HG03439 (cell line): ENCODE data around the gene CD320.
"Not testable (repeated sequence)": the region's sequence is repeated elsewhere in the genome, so short reads cannot be mapped to it uniquely, and the experiment has no call there.

ENCODE experiments used
- ATAC-seq: cut with Tn5 transposase; IDR thresholded peaks from one replicate; pipeline ENCODE4 v1.9.1; 2021; ENCODE audit warnings: mild to moderate bottlenecking, moderate library complexity; ENCODE audit not compliant: unreplicated experiment

The CD320 gene

DNA sequence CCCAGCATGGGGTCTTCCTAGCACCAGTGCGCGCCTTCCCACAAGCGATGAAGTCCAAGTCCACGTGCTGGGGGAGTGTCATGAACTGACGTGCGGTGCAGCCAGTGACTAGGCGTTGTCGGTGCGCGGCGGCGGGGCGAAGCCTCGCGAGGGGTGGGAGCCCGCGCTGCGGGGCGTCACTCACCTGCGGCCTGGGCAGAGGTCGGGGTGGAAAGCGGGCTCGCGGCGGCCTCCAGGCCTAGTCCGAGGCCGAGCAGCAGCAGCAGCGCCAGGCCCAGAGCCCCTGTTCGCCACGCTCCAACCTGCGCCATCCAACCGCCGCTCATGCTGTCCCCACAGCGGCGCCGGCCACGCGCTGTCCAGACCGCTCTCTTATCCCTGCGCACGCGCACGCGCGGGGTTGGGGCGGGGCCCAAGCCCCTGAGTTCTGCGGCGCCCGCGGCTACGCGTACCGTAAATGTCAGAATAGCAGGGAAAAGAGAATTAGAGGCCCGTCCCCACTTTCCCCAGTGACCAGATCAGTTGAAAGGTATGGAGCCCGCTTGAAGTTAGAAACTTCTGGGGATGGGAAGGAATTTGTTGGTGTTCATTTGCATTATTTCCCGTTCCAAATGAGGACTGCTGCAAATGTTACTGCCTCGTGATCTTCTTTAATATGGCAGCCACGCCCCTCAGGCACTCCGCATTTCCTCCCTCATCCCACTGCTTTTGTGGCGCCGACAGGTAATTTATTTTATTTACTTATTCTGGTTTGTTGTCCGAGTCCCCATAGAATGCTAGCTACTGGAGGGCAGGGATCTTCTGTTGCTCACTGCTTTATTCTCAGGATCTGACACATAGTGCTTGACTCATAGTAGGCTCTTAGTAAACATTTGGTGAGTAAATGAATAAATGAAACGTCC lies at the start of gene CD320:
TSS of gene CD320 (minus strand) at position 394 of the 902 bp plus-strand sequence. CDS start at position 326, 68 bp downstream.
- peak; percentile 79 for ATAC-seq

DNA sequence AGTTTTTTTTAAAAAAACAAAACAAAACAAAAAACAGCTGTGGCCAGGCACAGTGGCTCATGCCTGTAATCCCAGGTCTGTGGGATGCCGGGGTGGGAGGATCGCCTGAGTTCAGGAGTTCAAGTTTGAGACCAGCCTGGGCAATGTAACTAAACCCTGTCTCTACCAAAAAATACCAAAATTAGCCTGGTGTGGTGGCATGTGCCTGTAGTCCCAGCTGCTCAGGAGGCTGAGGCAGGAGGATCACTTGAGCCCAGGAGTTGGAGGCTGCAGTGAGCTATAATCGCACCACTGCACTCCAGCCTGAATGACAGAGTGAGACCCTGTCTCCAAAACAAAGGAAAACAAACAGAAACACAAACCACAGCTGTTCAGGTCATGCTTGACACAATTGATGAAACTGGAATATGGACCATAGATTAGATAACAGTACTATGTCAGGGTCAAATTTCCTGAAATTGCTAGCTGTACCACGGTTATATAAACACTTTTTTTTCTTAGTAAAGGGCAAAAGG lies 48.9 kb upstream of the CD320 start:
- ATAC-seq: no peak

DNA sequence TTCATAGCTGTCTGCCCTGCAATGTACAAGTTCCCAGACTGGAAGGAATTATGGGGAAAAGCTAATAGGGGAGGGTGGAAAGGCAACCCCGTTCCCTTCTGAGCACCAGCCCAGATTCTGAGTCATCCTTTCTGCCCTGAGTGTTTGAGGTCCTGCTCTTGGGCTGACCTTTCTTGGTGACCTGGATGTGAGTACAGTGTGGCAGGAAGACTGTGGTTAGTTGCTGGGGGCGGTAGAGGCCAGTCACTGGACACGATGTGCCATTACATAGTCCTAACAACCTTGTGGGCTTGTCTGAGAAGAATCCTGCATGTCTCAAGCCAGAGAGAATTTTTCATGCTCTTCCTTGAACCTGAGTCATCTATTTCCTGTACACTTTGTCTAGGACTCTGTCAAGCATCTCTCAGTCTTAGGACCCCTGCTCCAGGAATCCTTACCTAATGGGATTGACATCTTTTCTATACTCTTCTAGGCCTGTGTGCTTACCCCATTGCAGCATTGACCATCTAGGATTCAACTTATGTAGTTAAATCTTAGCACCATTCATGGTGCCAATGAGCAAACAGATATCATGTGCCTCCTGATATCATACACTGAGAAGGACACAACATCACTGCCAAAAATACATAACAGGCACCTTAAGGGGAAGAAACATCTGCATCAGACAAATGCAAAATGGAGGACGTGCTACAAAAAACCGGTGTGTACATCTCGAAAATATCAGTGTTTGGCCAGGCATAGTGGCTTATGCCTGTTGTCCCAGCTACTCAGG lies 47.7 kb upstream of the CD320 start:
- ATAC-seq: no peak

DNA sequence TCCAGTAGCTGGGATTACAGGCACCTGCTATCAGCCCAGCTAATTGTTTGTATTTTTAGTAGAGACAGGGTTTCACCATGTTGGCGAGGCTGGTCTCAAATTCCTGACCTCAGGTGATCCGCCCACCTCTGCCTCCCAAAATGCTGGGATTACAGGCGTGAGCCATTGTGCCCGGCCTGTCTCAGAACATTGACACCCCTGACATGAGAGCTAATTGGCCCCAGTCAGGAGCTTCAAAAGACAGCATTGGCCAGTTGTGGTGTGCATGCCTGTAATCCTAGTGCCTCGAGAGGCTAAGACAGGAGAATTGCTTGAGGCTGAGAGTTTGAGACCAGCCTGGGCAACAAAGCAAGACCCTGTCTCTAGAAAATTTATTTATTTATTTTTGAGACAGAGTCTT lies 44.7 kb upstream of the CD320 start:
- not testable (repeated sequence) for ATAC-seq

DNA sequence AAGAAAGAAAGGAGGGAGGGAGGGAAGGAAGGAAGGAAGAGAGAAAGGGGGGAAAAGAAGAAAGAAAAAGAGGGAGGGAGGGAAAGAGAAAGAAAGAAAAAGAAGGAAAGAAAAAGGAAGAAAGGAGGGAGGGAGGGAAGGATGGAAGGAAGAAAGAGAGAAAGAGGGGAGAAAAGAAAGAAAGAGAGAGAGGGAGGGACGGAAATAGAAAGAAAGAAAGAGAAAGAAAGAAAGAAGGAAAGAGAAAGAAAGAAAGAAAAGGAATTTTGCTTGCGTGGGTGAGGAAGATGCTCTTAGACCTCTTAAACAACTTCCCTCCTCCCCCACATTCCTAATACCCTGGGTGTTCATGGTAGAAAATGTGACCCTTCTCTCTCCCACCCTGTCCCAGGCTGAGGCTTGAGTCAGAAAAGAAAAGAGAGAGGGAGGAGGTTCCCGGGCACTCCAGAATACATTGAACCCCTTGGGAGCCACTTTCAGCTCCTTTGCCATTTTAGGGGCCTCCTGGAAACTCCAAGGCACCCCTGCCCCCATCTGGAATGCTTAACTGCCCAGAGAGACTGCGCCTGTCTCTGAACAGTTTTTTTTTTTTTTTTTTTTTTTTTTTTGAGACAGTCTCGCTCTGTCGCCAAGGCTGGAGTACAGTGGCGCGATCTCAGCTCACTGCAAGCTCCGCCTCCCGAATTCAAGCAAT lies 44.1 kb upstream of the CD320 start:
- ATAC-seq: no peak

DNA sequence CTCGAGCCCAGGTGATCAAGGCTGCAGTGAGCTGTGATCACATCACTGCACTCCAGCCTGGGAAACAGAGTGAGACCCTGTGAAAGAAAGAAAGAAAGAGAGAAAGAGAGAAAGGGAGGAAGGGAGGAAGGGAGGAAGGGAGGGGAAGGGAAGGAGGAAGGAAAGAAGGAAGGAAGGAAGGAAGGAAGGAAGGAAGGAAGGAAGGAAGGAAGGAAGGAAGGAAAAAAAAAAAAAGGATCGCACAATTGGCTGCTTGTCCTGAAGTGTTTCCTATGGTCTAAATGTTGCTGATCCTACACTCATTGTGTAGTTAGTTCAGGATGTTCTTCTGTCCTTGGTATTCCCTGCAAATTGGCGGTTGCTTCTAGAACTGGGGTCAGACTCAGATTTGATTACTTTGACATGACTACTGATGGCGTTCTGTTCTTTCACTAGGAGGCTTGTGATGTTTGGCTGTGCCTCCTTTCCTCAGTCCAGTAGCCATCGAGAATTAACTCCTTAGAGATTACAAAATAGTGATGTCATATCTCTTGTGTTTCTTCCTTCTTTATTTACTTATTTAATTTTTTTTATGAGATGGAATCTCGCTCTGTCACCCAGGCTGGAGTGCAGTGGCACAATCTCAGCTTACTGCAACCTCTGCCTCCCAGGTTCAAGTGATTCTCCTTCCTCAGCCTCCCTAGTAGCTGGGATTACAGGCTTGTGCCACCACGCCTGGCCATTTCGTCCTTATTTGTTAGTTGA lies 41.6 kb upstream of the CD320 start:
- not testable (repeated sequence) for ATAC-seq

DNA sequence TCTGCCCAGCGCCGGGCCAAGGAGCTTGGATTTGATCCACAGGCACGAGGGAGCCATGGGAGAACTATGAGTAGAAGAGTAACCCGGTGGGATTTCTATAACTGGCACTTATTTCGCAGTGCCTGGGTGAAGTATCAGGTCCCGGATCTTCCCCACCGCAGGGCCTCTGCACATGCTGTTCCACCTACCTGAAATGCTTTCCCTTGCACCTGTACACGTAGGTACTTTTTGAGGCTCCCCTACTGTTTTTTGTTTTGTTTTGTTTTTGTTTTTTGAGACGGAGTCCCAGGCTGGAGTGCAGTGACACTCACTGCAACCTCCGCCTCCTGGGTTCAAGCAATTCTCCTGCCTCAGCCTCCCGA lies 35.3 kb upstream of the CD320 start:
- no peak for ATAC-seq

DNA sequence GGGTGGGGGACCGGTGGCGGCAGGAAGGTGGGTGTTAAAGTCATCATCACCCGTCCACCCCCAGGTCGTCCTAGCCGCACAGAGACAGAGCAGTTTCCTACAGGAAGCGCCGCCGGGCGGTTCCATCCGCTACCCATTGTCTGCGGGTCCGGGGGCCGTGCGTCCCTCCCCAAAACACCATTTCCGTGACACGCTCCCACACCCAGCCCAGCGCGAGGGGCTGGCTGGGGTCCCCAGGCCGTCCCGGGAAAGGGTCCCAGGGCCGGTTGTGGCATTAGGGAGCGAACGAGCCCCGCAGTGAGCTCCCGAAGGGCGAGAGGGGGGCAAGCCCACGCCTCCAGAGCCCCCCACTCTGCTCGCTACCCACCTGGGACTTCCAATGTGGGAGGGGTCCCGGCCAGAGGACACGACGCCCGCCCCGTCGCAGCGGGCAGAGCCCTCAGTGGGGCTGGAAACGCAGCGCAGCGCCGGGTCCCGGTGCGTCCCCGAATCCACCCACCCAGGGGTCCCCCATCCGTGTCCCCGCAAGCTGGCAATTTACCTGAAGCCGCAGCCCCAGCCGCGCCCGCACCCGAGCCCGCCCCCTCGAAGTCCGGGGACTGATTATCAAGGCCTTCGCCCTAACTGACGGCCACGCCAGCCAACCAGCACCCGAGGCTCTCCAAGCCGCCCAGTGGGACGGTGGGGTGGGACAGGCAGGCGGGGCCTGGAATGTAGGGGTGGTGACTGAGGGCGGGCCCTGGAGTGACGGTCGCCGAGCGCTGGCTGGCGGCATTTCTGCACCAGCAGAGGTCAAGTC lies 34.7 kb upstream of the CD320 start, which contains the start of gene KANK3:
TSS of gene KANK3 (minus strand) at position 579 of the 799 bp plus-strand sequence. CDS start 5,434 bp downstream, outside the sequence.
- peak; percentile 90 for ATAC-seq

DNA sequence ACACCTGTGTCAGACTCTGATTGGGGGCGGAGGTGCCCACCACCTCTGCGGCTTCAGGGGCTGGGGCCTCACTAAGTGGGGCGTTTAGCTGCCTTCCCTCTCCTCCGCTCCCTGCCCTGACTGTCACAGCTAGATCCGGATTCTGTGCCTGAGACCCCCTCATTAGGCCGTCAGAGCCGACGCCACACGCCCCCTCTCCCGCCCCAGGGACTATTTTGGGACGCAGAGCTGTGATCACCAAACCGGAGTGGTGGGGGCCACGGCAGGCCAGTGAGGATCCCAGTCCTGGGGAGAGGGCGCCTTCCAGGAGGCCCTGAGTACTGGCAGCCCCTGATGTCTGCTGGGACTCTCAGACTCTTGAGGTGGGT lies 34.1 kb upstream of the CD320 start:
- no peak for ATAC-seq

DNA sequence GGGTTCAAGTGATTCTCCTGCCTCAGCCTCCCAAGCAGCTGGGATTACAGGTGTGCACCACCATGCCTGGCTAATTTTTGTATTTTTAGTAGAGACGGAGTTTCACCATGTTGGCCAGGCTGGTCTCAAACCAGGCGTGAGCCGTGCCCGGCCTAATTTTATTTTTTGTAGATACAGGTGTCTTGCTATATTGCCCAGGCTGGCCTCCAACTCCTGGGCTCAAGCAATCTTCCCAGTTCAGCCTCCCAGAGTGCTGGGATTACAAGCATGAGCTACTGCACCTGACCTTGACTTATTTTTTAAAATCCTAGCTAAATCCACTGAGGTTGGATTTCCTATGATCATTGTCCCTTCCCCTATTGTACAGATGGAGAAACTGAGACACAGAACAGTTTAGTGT lies 33.3 kb upstream of the CD320 start:
- ATAC-seq: not testable (repeated sequence)

DNA sequence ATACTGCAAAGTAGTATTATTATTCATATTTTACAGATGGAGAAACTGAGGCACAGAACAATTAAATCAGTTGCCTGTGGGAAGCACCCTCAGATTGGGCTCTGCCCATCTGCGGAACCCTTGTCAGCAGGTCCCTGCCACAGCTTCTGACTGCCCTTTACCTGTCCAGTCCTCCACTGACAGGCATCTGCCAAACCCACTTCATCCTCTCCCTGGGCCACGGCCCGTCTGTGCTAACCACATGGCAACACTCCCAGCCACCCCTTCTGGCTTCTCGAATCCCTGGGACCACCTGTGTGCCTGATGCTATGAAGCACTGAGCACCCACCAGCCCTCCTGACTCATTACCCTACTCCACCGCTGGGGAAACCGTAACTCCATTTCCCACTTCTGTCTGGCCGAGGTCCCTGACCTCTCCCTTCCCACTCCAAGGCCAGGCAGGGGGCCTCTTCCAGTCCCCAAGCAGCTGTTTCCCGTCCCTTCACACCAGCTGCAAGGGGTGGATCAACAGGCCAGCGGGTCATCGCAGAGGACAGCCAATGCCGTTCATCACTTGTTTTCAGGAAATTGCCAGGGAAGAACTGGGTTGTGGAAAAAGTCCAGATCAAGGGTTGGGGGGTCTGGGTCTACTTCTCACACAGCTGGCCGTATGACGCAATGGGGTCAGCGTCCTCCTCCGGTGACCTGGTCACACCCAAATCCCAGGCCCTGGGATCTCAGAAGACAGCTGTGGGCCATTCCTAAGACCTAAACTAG lies 32.4 kb upstream of the CD320 start:
- no peak for ATAC-seq

DNA sequence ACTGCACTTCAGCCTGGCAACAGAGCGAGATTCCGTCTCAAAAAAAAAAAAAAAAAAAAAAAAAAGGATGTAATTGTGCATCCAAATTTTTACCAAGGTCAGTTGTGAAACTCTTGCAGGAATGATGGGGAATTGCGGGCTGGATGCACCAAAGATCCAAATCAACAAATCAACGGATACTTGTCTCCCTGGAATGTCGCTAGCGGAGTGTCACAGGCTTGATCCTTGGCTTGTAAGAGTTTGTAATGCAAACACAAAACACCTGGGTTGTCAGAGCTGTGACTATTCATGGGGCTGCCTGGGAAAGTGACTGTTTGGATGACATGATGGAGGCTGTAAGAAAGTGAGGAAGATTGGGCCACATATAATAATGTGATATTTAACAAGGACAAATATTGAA lies 30.7 kb upstream of the CD320 start:
- ATAC-seq: no peak

DNA sequence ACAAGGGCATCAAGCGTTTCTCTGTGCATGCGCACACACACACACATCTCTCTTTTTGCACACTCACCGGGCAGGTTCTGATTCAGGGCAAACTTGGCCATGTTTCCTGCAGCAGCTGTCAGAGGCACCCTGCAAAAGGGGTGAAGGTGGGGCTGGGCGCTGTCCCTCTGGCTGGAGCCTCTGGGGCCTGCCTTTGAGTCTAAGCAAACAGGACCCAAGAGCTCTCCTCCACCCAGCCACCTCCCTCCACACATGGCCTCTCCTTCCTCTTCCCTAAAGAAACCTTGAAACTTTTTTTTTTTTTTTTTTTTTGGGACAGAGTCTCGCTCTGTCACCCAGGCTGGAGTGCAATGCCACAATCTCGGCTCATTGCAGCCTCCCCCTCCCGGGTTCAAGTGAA lies 29.6 kb upstream of the CD320 start:
- ATAC-seq: no peak

DNA sequence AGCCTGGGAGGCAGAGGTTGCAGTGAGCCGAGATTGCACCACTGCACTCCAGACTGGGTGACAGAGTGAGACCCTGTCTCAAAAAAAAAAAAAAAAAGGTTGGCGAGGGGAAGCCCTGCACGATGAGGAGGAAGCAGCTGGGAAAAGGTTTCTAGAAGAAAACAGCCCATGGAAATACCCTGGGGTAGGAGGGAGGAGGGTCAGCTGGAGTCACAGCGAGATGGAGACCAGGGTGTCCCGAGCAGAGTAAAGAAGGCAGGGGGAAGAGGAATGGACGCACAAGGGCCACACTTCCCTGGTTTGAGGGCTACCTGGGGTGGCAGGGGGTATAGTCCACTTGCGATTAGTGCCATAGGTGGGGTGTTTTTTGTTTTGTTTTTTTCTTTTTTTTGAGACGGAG lies 28.5 kb upstream of the CD320 start:
- ATAC-seq: no peak

DNA sequence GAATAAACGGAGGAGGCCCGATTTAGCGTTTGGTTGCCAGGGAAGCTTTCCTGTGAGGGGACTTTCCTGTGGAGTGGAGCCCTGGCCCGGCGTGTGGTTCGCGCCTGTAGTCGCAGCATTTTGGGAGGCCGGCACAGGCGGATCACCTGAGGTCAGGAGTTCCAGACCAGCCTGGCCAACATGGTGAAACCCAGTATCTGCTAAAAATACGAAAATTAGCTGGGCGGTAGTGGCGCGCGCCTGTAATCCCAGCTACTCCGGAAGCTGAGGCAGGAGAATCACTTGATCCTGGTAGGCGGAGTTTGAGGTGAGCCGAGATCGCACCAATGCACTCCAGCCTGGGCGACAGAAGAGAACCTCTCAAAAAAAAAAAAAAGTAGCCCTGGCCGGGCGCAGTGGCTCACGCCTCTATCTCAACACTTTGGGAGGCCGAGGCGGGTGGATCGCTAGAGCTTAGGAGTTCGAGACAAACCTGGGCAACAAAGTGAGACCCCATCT lies 28.0 kb upstream of the CD320 start:
- no peak for ATAC-seq

DNA sequence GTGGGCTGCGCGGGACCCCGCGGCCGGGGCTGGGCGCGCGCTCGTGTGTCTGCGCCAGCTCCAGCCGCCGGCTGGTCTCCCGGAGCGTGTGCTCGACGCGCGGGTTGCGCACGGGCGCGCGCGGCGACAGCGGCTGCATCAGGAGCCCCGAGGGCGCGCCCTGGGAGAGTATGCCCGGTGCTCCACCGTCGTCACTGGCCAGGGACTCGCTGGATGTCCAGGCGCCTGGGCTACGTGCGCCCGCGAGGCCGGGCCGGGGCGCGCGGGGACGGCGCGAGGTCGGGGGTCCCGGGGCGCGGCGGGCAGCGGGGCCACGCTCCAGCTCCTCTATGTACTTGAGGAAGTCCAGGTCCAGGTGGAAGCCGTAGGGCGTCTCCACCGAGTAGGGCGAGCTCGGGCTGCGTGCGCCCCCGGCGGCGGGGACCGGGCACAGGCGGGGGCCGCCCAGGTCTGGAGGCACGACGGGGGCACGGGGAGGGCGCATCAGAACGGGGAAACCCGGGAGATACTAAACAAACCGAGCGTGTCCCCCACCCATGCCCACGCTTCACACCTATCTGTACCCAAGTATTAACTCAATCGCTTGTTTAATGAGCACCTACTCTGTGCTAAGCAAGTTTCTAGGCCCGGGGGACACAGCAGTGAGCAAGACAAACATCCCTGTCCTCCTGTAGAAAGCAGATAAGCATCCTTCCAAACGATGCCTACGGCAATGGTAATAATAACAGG lies 27.3 kb upstream of the CD320 start:
- peak; percentile 39 for ATAC-seq

DNA sequence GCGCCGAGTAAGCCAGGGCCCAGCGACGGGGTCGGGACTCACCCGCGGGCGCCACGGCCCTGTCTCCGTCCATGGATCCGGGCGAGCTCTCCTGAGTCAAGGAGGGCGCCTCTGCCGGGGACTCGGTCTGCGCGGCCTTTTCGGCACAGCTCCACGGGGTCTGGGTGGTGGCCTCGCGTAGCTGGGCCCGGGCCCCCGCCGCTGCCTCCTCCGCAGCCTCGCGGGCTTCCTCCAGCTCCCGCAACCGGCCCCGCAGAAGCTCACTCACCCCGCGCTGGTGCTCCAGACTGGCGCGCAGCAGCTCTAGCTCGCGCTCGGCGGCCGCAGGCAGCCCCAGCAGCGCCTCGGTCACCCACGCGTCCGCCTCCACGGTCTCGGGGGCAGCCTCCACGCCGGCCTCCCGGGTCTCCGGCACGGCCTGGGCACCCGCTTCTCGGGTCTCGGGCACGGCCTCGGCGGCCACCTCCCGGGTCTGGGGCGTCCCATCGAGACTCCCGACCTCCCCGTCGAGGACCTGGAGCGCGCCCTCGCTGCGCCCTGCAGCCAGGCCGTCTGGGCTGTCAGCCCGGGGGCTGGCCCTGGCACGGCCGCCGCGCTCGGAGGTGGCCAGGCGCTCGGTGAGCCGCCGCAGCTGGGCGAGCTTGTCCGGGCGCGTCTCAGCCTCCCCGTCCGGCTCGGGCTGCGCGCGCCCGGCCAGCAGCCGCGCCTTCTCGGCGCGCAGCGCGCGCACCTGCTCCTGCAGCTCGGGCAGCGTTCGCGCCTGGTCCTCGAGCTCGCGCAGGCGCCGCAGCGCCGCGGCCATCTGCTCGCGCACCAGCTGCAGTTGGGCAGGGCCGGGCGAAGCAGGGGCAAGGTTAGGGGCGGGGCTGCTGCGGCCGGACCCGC lies 26.5 kb upstream of the CD320 start:
- ATAC-seq: peak; percentile 56
